CD14-positive monocyte (primary cell): Measurements from ENCODE around the gene ESPNL. TPM values are rescaled to one million over a fixed set of nuclear protein-coding genes. Genes with fewer than 3 reads are reported as not detected.

Experiments used
- DNase-seq, 3 donors: peaks; one replicate each; pipeline ENCODE4 v3.0.0-alpha.2; 2011 to 2022
- H2AFZ ChIP-seq: 2 replicates; pipeline ENCODE4 v1.6.0; 2012; ENCODE audit warnings: mild to moderate bottlenecking, low read depth, low read length, inconsistent platforms; ENCODE audit not compliant: insufficient read depth, poor library complexity, severe bottlenecking
- H3K27ac ChIP-seq, 2 donors: 1 replicate in 1 of 2; 2 replicates in 1 of 2; pipeline ENCODE4 v1.5.1; 2012 to 2013; ENCODE audit warnings: low read length in 2 of 2, control low read depth in 1 of 2, inconsistent platforms in 1 of 2, low read depth in 1 of 2, mild to moderate bottlenecking in 1 of 2
- H3K27me3 ChIP-seq, 2 donors: one replicate each; pipeline versions ENCODE4 v1.6.0 to v1.6.1; 2011 to 2013; ENCODE audit warnings: low read length in 2 of 2; ENCODE audit not compliant: control insufficient read depth in 2 of 2, insufficient read depth in 2 of 2
- H3K36me3 ChIP-seq, 2 donors: replicated peaks in 1 of 2; 1 replicate in 1 of 2; 2 replicates in 1 of 2; pipeline versions ENCODE4 v1.5.1 to v1.6.1; 2012 to 2013; ENCODE audit warnings: low read length in 2 of 2, control low read depth in 1 of 2, inconsistent platforms in 1 of 2, mild to moderate bottlenecking in 1 of 2; ENCODE audit not compliant: insufficient read depth in 2 of 2, control insufficient read depth in 1 of 2
- H3K4me1 ChIP-seq, 2 donors: 1 replicate in 1 of 2; 2 replicates in 1 of 2; pipeline versions ENCODE4 v1.5.1 to v1.6.1; 2012 to 2013; ENCODE audit warnings: low read length in 2 of 2, control low read depth in 1 of 2, inconsistent platforms in 1 of 2, mild to moderate bottlenecking in 1 of 2, moderate library complexity in 1 of 2; ENCODE audit not compliant: insufficient read depth in 2 of 2, control insufficient read depth in 1 of 2
- H3K4me2 ChIP-seq: replicated peaks from 2 replicates; pipeline ENCODE3; 2012; ENCODE audit warnings: low read length, moderate library complexity, mild to moderate bottlenecking; ENCODE audit not compliant: poor library complexity, severe bottlenecking; ENCODE audit errors: extremely low read depth
- H3K4me3 ChIP-seq, 3 experiments: fragments of 200-600 bp in 1 of 3; sonication (generic) in 1 of 3; replicated peaks in 1 of 3; 1 replicate in 2 of 3; 2 replicates in 1 of 3; pipeline ENCODE4 v1.5.1; 2011 to 2013; ENCODE audit warnings: low read length in 3 of 3, mild to moderate bottlenecking in 3 of 3, control low read depth in 2 of 3, low read depth in 2 of 3, inconsistent platforms in 1 of 3, moderate library complexity in 1 of 3
- H3K79me2 ChIP-seq: 2 replicates; pipeline ENCODE4 v1.6.0; 2012; ENCODE audit warnings: mild to moderate bottlenecking, control low read depth, inconsistent platforms, low read length, moderate library complexity; ENCODE audit not compliant: insufficient read depth
- H3K9ac ChIP-seq: 2 replicates; pipeline ENCODE4 v1.6.0; 2017; ENCODE audit warnings: low read length, mild to moderate bottlenecking; ENCODE audit not compliant: insufficient read depth, poor library complexity, severe bottlenecking
- H3K9me3 ChIP-seq, 2 donors: replicated peaks in 1 of 2; 1 replicate in 1 of 2; 2 replicates in 1 of 2; pipeline versions ENCODE4 v1.5.1 to v1.6.1; 2012 to 2013; ENCODE audit warnings: low read length in 2 of 2, control low read depth in 1 of 2; ENCODE audit not compliant: control insufficient read depth in 1 of 2, insufficient read depth in 1 of 2
- H4K20me1 ChIP-seq: 2 replicates; pipeline ENCODE4 v1.6.0; 2012; ENCODE audit warnings: mild to moderate bottlenecking, low read length, control low read depth, moderate library complexity; ENCODE audit not compliant: insufficient read depth
- H3K27ac Mint-ChIP-seq, 7 donors: one replicate each; pipeline ENCODE4 v1.8.0; 2020; ENCODE audit warnings: mild to moderate bottlenecking in 7 of 7, mixed read lengths in 7 of 7, moderate library complexity in 6 of 7, inconsistent platforms in 2 of 7
- H3K27me3 Mint-ChIP-seq, 3 donors: one replicate each; pipeline ENCODE4 v1.8.0; 2021 to 2022; ENCODE audit warnings: low read depth in 3 of 3, mild to moderate bottlenecking in 3 of 3, mixed read lengths in 3 of 3, moderate library complexity in 3 of 3, inconsistent platforms in 1 of 3
- H3K36me3 Mint-ChIP-seq, 2 donors: one replicate each; pipeline ENCODE4 v1.8.0; 2020; ENCODE audit warnings: mixed read lengths in 2 of 2, inconsistent platforms in 1 of 2, mild to moderate bottlenecking in 1 of 2
- H3K4me1 Mint-ChIP-seq: one replicate; pipeline ENCODE4 v1.8.0; 2020; ENCODE audit warnings: mild to moderate bottlenecking, mixed read lengths
- H3K4me3 Mint-ChIP-seq, 2 donors: one replicate each; pipeline ENCODE4 v1.8.0; 2020; ENCODE audit warnings: mild to moderate bottlenecking in 2 of 2, mixed read lengths in 2 of 2, moderate library complexity in 1 of 2
- H3K9me3 Mint-ChIP-seq, 7 donors: one replicate each; pipeline ENCODE4 v1.8.0; 2020 to 2022; ENCODE audit warnings: mixed read lengths in 7 of 7, mild to moderate bottlenecking in 6 of 7, moderate library complexity in 6 of 7, inconsistent platforms in 2 of 7
- CTCF ChIP-seq: fragments of 200-600 bp; IDR thresholded peaks from one replicate; pipeline ENCODE4 v1.8.0; 2022; ENCODE audit warnings: antibody characterized with exemption, mild to moderate bottlenecking
- WGBS: methylation state at CpG from one replicate; pipeline ENCODE4 v1.1.5; 2013; ENCODE audit warnings: missing lambda C conversion rate; ENCODE audit not compliant: insufficient coverage; 5-methylcytosine and 5-hydroxymethylcytosine counted together
- intact Hi-C, 2 donors: fragments of 100-400 bp; cut with micrococcal nuclease; formaldehyde crosslinking; loops; one replicate each; pipeline versions ENCODE4 v1.15.0 to v1.15.1; 2023
- polyA plus RNA-seq, 3 donors: library from polyadenylated mRNA; depleted of rRNA in 1 of 3; unstranded in 2 of 3; stranded (reverse) in 1 of 3; fragments of 300-500 nt in 2 of 3; fragments of >200 nt in 1 of 3; fragmentation: Illumina TruSeq in 2 of 3; gene quantifications; 1 replicate in 2 of 3; 2 replicates in 1 of 3; pipeline ENCODE4 v1.2.3, GENCODE V29; 2012 to 2021

ESPNL gene
- polyA plus RNA-seq, 3 donors = not detected

GRCh38 chr2:238148981-238149380 lies 48.8 kb downstream of the ESPNL start:
- H3K4me2 ChIP-seq = no peak overlapping the region
- intact Hi-C loops = no loop called here
- Mint-ChIP-seq H3K4me3 (no peak overlapping the region), H3K36me3 (no peaks in the 10 kb centered on the region), H3K27ac (no peak overlapping the region), H3K9me3 (peaks cover 0 to 4% (median under 1%) of the 10 kb centered on the region in 7 donors), H3K27me3 (peaks cover 0 to 2% (median 0%) of the 10 kb centered on the region in 3 donors), H3K4me1 (peaks cover 2% of the 10 kb centered on the region)
- no peaks in the 10 kb centered on the region for H4K20me1 ChIP-seq
- no peak overlapping the region for H3K27ac ChIP-seq
- no peak for TF ChIP-seq CTCF
- H3K27me3 ChIP-seq = no peaks in the 10 kb centered on the region
- H3K4me3 ChIP-seq = no peak overlapping the region
- no peak overlapping the region for H3K9ac ChIP-seq
- no peak for DNase-seq
- no peaks in the 10 kb centered on the region for H3K36me3 ChIP-seq
- H3K9me3 ChIP-seq = no peaks in the 10 kb centered on the region
- no peaks in the 10 kb centered on the region for H3K79me2 ChIP-seq
- no peak overlapping the region for H2AFZ ChIP-seq
- no peaks in the 10 kb centered on the region for H3K4me1 ChIP-seq
- 97% methylated on average over 12 of the region's 15 CpGs for WGBS

- Mint-ChIP-seq H3K27ac (no peak overlapping the region), H3K4me1 (no peaks in the 10 kb centered on the region), H3K9me3 (peaks cover 2 to 5% (median 3%) of the 10 kb centered on the region in 7 donors), H3K27me3 (peaks cover 0 to 2% (median 0%) of the 10 kb centered on the region in 3 donors), H3K36me3 (no peaks in the 10 kb centered on the region), H3K4me3 (no peak overlapping the region)
- 60% methylated on average over 6 of the region's 14 CpGs for WGBS
- no peak overlapping the region for H3K4me3 ChIP-seq
- H3K4me2 ChIP-seq = no peak overlapping the region
- TF ChIP-seq CTCF = no peak
- no peaks in the 10 kb centered on the region for H3K27me3 ChIP-seq
- no peaks in the 10 kb centered on the region for H3K36me3 ChIP-seq
- intact Hi-C loops = no loop called here
- no peaks in the 10 kb centered on the region for H3K4me1 ChIP-seq
- H2AFZ ChIP-seq = no peak overlapping the region
- no peak overlapping the region for H3K9ac ChIP-seq
- H3K27ac ChIP-seq = no peak overlapping the region
- no peaks in the 10 kb centered on the region for H3K9me3 ChIP-seq
- H3K79me2 ChIP-seq = no peaks in the 10 kb centered on the region
- no peaks in the 10 kb centered on the region for H4K20me1 ChIP-seq
- no peak for DNase-seq
Observed at GRCh38 chr2:238149841-238150572, 49.9 kb downstream of the ESPNL start.
